Measurements from ENCODE around the gene OSBPL3.

DNA sequence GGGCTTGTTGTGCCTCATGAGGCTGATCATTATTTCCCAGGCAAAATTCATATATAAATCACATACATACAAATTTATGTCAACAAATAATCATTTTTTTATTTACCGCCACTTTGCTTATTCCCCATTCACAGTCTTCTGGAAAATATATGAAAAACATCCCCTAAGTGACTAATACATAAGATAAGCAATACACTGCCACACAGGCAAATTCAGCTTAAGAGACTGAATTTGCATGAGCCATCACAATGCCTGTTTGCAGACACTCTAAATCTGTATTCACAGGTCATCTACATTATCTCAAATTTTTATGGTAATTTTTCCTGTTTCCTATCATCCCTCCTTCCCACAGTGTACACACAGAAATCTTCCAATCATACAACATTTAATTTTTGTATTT lies 13.2 kb downstream of the OSBPL3 start:
- TF ChIP-seq POLR2AphosphoS5 (IDR thresholded peaks at IDR 0.05; ENCODE audit: insufficient read depth in 1 of 2, low read depth in 1 of 2) (no peak), POLR2A (IDR thresholded peaks at IDR 0.05) (no peak)
- TF ChIP-seq, protein P1, sequence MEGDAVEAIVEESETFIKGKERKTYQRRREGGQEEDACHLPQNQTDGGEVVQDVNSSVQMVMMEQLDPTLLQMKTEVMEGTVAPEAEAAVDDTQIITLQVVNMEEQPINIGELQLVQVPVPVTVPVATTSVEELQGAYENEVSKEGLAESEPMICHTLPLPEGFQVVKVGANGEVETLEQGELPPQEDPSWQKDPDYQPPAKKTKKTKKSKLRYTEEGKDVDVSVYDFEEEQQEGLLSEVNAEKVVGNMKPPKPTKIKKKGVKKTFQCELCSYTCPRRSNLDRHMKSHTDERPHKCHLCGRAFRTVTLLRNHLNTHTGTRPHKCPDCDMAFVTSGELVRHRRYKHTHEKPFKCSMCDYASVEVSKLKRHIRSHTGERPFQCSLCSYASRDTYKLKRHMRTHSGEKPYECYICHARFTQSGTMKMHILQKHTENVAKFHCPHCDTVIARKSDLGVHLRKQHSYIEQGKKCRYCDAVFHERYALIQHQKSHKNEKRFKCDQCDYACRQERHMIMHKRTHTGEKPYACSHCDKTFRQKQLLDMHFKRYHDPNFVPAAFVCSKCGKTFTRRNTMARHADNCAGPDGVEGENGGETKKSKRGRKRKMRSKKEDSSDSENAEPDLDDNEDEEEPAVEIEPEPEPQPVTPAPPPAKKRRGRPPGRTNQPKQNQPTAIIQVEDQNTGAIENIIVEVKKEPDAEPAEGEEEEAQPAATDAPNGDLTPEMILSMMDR (IDR thresholded peaks at IDR 0.05): no peak
